Measurements from ENCODE around the gene PGAM5.
A peak's percentile ranks its signal among the peaks of the same experiment; 100 is the strongest.
"Not testable (repeated sequence)": the region's sequence is repeated elsewhere in the genome, so short reads cannot be mapped to it uniquely, and the experiment has no call there.

The PGAM5 gene

DNA sequence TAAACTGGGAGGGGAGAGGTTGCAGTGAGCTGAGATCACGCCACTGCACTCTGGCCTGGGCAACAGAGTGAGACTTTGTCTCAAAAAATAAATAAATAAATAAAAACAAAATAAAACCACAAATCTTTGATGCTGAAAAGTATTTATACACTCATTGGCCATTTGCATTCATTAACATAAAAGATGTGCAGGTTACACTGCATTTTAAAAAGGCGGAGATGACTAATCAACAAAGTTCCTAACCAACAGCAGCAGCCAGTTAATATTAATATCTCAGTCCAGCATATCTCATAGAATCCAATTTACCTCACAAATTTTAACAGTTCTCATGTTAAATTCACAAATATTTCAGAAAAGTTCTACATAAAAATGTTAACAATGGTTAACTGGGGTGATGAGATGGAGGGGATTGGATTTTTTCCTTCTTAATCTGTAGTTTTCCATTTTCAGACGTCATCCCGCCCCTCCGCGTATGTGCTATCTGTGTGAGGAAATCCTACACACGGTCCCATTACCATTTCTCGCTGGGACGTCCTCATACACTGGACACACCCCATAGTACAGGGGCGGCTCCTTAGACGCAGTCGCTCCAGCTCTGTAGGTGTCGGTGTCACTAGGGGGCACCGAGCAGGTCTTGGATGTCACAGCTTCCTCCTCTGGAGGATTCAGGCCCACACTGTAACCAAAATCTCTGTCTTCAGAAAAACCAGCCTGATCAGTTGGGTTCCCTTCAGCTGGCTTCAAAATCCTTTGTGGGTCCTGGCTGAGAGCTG, 43.7 kb downstream of the PGAM5 start:
- no peaks in the 10 kb centered on the region for H3K9me3 ChIP-seq (ENCODE audit: insufficient read depth, low read depth, low read length)
- no peak overlapping the region for H3K4me3 ChIP-seq (ENCODE audit: low read length)
- H3K9ac ChIP-seq (ENCODE audit: low read depth, low read length): no peak overlapping the region
- H3K36me3 ChIP-seq (ENCODE audit: insufficient read depth, low read length): peaks cover 74% of the 10 kb centered on the region
- 92% methylated on average over 14 of the region's 14 CpGs for WGBS
- no peak overlapping the region for H3K27ac ChIP-seq (ENCODE audit: low read depth, low read length)
- no peaks in the 10 kb centered on the region for H3K27me3 ChIP-seq (ENCODE audit: insufficient read depth, low read length)
- no peaks in the 10 kb centered on the region for H3K4me1 ChIP-seq (ENCODE audit: insufficient read depth, low read length)

DNA sequence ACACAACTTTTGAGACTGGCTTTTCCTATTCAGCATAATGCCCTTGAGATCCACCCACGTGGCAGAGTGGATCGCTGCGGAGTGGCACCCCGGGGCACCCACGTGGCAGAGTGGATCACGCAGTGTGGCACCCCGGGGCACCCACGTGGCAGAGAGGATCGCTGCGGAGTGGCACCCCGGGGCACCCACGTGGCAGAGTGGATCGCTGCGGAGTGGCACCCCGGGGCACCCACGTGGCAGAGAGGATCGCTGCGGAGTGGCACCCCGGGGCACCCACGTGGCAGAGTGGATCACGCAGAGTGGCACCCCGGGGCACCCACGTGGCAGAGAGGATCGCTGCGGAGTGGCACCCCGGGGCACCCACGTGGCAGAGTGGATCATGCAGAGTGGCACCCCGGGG, 48.2 kb downstream of the PGAM5 start:
- not testable (repeated sequence) for H3K27ac ChIP-seq (ENCODE audit: low read depth, low read length); H3K9ac ChIP-seq (ENCODE audit: low read depth, low read length); H3K4me1 ChIP-seq (ENCODE audit: insufficient read depth, low read length); H3K27me3 ChIP-seq (ENCODE audit: insufficient read depth, low read length); H3K4me3 ChIP-seq (ENCODE audit: low read length); H3K9me3 ChIP-seq (ENCODE audit: insufficient read depth, low read depth, low read length)
- WGBS: 93% methylated on average over 20 of the region's 28 CpGs
- peaks cover 34% of the 10 kb centered on the region for H3K36me3 ChIP-seq (ENCODE audit: insufficient read depth, low read length)

DNA sequence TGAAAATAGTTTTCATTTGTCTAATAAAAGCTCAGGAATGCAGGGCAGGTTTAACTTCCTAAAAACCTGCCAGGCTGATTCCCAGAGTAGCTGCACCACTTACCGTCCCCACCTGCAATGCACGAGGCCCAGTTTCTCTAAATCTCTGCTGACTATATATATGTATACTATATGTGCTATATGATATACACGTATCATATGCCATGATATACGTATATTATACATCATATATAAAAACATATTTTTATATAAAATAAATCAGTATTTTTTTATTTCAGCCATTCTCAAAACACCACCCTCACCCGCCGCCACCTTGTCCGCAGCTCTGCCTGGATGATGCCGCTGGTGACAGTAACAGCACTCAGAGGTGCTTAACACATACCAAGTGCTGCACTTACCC, 48.7 kb downstream of the PGAM5 start:
- H3K36me3 ChIP-seq (ENCODE audit: insufficient read depth, low read length): peaks cover 29% of the 10 kb centered on the region
- 95% methylated on average over 5 of the region's 8 CpGs for WGBS

DNA sequence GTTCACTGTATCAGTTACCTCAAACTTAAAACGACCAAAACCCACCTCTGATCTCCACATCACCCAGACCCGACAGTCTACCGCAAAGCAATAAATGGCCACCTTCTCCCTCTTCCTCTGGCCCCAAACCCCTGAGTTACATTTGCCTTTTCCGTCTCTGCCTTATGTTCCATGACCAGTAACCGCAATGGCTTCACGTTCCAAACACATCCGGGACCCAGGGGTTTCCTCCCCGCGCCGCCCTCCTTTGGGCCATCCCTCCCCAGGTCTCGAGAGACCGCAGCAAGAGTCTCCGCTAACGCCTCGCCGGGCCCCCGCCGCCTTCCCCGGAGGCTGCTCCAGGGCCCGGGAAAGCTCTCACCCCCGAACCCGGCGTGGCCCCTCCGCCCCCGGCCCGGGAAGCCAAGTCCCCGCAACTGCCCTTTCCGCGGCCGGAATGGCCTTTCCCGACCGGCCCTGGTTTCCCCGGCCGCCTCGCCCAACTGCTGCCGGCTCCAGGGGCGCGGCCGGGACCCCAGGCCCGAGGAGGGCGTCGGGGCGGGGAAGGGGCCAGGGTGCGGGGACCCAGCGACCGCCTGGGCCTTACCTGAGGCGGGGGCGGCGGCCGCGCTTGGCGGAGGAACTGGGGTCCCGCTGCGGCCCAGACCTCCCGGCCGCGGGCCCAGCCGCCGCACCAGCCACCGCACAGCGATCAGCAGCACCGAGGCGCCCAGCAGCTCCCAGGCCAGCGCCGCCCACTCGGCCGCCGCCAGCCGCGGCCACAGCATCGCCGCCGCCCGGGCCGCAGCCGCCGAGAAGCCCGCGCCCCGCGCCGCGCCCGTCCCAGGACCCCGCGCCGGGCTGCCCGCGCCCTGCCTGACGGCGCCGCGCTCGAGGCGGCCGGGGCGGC, 50.6 kb downstream of the PGAM5 start, which contains the start of gene ANKLE2:
Gene ANKLE2, minus strand, starts transcription at position 801 of the 889 bp plus-strand sequence. Its CDS starts 34 bp downstream, at position 767.
- Histone ChIP-seq H3K4me1 (ENCODE audit: insufficient read depth, low read length) (peaks cover 4% of the 10 kb centered on the region; the same call in 1 of the 2 replicates), H3K27me3 (ENCODE audit: insufficient read depth, low read length) (no peaks in the 10 kb centered on the region), H3K9me3 (ENCODE audit: insufficient read depth, low read depth, low read length) (no peaks in the 10 kb centered on the region), H3K27ac (ENCODE audit: low read depth, low read length) (peak within 1 kb of the TSS; percentile 96), H3K4me3 (ENCODE audit: low read length) (peak within 1 kb of the TSS; percentile 94), H3K9ac (ENCODE audit: low read depth, low read length) (peak within 1 kb of the TSS; percentile 92), H3K36me3 (ENCODE audit: insufficient read depth, low read length) (peaks cover 21% of the 10 kb centered on the region)
- under 1% methylated on average over 97 of the region's 97 CpGs for WGBS

More for the DNA sequence above, 48.7 kb downstream of the PGAM5 start:
- Histone ChIP-seq H3K27ac (ENCODE audit: low read depth, low read length) (no peak overlapping the region), H3K4me3 (ENCODE audit: low read length) (no peak overlapping the region), H3K4me1 (ENCODE audit: insufficient read depth, low read length) (peaks cover 4% of the 10 kb centered on the region; the same call in 1 of the 2 replicates), H3K9me3 (ENCODE audit: insufficient read depth, low read depth, low read length) (no peaks in the 10 kb centered on the region), H3K9ac (ENCODE audit: low read depth, low read length) (no peak overlapping the region), H3K27me3 (ENCODE audit: insufficient read depth, low read length) (no peaks in the 10 kb centered on the region)

DNA sequence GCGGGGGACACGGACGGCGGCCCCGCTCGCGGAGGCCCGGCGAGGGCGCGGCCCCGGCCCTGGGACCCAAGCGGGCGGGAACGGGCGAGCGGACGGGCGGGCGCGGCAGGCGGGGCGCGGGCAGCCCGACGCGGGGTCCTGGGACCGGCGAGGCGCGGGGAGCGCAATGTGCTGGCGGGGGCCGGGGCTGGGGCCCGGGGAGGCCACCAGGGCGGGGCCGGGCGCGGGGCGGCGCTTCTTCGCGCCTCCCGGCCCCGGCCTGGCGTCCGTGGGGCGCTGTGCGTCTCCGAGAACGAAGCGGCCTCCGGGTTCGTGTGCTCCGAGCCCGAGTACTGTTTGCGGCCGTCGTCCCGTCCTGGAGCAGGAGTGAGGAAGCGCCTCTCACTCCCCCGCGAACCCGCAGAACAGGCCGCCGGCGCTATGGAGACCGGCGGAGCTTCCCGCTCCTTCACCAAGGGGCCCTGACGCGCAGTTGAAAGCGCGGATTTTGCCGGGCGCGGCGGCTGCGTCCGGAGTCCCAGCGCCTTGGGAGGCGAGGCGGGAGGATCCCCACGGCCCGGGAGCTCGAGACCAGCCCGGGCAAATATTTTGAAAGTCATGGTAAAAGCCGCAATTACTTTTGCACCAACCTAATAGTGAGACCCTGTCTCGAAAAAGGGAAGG, 51.4 kb downstream of the PGAM5 start:
- Histone ChIP-seq H3K9me3 (ENCODE audit: insufficient read depth, low read depth, low read length) (no peaks in the 10 kb centered on the region), H3K4me3 (ENCODE audit: low read length) (peak overlapping the region; percentile 94), H3K27ac (ENCODE audit: low read depth, low read length) (peak overlapping the region; percentile 96), H3K4me1 (ENCODE audit: insufficient read depth, low read length) (peaks cover 4% of the 10 kb centered on the region; the same call in 1 of the 2 replicates), H3K27me3 (ENCODE audit: insufficient read depth, low read length) (no peaks in the 10 kb centered on the region), H3K9ac (ENCODE audit: low read depth, low read length) (peak overlapping the region; percentile 92), H3K36me3 (ENCODE audit: insufficient read depth, low read length) (peaks cover 16% of the 10 kb centered on the region)
- under 1% methylated on average over 89 of the region's 89 CpGs for WGBS

DNA sequence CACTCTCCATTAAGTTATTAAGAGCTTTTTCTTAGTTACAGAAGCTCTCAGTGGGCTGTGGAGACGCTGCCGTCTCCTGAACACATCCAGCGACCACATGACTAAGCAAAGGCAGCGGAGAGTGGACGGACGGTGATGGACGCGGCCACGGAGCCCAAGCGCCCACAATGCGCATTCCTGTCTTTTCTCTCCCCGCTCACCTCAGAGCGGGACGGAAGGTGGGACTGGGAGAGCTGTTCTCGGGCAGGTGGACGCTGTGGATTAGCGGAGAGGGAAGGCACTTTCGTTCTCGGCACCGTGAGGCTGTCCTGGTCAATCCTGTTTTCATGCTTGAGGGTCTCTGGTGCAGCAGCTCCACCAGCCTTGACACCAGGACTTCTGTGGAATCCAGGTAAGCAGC, 53.6 kb downstream of the PGAM5 start:
- H3K36me3 ChIP-seq (ENCODE audit: insufficient read depth, low read length): peaks cover 6% of the 10 kb centered on the region
- H3K4me1 ChIP-seq (ENCODE audit: insufficient read depth, low read length): peaks cover 4% of the 10 kb centered on the region; the same call in 1 of the 2 replicates
- WGBS: 95% methylated on average over 20 of the region's 20 CpGs
- no peak overlapping the region for H3K27ac ChIP-seq (ENCODE audit: low read depth, low read length)
- no peaks in the 10 kb centered on the region for H3K9me3 ChIP-seq (ENCODE audit: insufficient read depth, low read depth, low read length)
- no peak overlapping the region for H3K4me3 ChIP-seq (ENCODE audit: low read length)
- no peaks in the 10 kb centered on the region for H3K27me3 ChIP-seq (ENCODE audit: insufficient read depth, low read length)
- no peak overlapping the region for H3K9ac ChIP-seq (ENCODE audit: low read depth, low read length)

DNA sequence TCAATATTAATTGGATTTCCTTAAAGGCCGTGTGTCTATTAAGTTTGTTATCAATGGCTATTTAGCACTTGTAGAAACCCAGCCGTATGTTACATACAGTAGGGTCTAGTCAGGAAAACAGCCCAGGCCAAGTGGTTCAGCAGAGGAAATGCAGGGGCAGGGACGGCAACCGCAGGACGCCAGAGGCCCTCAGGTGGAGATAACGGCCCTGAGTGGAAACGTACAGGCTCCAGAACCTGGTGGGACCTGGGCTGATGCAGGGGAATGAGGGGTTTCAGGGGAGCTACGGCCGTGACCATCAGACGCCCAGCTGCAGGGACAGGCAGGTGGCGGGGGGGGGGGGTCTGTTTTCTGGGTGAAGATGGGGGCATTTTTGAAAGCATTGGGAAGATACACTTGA, 54.7 kb downstream of the PGAM5 start:
- H3K27me3 ChIP-seq (ENCODE audit: insufficient read depth, low read length): no peaks in the 10 kb centered on the region
- no peak overlapping the region for H3K4me3 ChIP-seq (ENCODE audit: low read length)
- no peak overlapping the region for H3K27ac ChIP-seq (ENCODE audit: low read depth, low read length)
- 86% methylated on average over 11 of the region's 11 CpGs for WGBS
- no peaks in the 10 kb centered on the region for H3K4me1 ChIP-seq (ENCODE audit: insufficient read depth, low read length)
- no peaks in the 10 kb centered on the region for H3K9me3 ChIP-seq (ENCODE audit: insufficient read depth, low read depth, low read length)
- peaks cover 11% of the 10 kb centered on the region for H3K36me3 ChIP-seq (ENCODE audit: insufficient read depth, low read length)
- H3K9ac ChIP-seq (ENCODE audit: low read depth, low read length): no peak overlapping the region

DNA sequence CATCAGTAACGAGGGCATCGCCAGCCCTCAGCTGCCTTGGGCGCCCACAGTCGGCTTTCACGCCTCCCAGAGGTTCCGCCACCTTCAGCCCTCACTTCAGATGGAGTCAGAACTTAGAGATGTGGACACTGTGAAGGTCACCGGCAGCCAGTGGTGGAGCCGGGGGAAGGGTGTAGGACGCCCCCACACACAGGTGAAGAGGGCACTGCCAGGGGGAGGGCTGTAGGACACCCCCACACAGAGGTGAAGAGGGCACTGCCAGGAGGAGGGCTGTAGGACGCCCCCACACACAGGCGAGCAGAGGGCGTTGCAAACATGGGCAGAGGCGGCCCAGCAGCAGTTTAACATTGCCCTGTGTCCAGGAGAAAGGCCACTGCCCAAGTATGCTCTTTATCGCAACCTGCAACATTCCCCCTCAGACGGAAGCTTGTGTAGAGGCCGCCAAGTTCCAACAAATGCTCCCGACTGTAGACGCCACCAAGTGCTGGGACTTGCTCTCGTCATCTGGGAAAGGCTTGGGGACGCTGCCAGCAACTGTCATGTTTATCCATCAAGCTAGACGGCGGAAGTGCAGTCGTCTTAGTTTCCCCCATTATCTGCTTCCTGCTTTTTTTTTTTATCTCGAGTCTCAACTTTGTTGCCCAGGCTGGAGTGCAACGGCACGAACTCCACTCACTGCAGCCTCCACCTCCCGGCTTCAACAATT, 55.9 kb downstream of the PGAM5 start:
- Histone ChIP-seq H3K4me3 (ENCODE audit: low read length) (no peak overlapping the region), H3K27me3 (ENCODE audit: insufficient read depth, low read length) (no peaks in the 10 kb centered on the region), H3K27ac (ENCODE audit: low read depth, low read length) (no peak overlapping the region), H3K36me3 (ENCODE audit: insufficient read depth, low read length) (peaks cover 19% of the 10 kb centered on the region), H3K9ac (ENCODE audit: low read depth, low read length) (no peak overlapping the region), H3K9me3 (ENCODE audit: insufficient read depth, low read depth, low read length) (no peaks in the 10 kb centered on the region), H3K4me1 (ENCODE audit: insufficient read depth, low read length) (no peaks in the 10 kb centered on the region)
- WGBS: 92% methylated on average over 27 of the region's 27 CpGs

DNA sequence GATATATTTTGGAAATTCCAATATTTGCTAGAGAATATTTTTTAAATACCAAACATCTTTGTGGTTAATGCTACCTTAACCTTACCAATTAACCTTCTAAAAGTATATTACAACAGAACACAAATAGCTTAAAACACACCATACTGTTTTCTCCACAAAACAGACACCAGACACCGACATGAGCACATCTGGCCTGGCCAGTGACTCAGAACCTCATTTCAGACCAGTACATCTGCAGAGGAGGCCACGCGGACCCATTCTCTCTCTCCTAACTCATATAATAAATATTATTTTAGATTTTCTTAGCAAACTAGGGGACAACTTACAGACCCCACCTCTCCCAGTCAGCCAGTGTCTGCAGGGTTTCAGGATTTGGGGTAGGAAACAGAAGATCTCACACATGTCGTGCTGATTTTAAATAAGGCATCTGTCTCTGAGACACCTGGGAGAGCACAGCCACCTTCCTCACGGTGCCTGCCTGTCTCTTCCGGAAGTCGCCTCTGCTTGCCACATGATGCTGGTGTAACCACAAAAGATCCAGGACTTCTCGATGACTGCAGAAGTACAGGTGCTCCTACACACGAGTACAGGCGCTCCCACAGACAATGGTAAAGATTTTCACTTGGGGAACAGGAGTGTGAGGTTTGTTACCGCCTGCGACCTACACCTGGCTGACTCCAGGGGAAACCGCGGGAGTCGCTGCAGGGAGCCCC, 60.6 kb downstream of the PGAM5 start:
- WGBS: 97% methylated on average over 14 of the region's 15 CpGs
- Histone ChIP-seq H3K27ac (ENCODE audit: low read depth, low read length) (no peak overlapping the region), H3K36me3 (ENCODE audit: insufficient read depth, low read length) (peaks cover 61% of the 10 kb centered on the region), H3K27me3 (ENCODE audit: insufficient read depth, low read length) (no peaks in the 10 kb centered on the region), H3K9ac (ENCODE audit: low read depth, low read length) (no peak overlapping the region), H3K4me3 (ENCODE audit: low read length) (no peak overlapping the region), H3K9me3 (ENCODE audit: insufficient read depth, low read depth, low read length) (no peaks in the 10 kb centered on the region), H3K4me1 (ENCODE audit: insufficient read depth, low read length) (no peaks in the 10 kb centered on the region)
